DOHH2 (cell line): ENCODE results near the gene KIF5B.
"Not testable (repeated sequence)": the region's sequence is repeated elsewhere in the genome, so short reads cannot be mapped to it uniquely, and the experiment has no call there.

Experiments
- H3F3A ChIP-seq: fragments of 200-600 bp; sonication (generic), shearing (Covaris generic); 2 replicates; pipeline ENCODE4 v1.6.0; 2016; ENCODE audit warnings: antibody characterized with exemption, mild to moderate bottlenecking; ENCODE audit not compliant: control insufficient read depth, insufficient read depth
- H3K27ac ChIP-seq: fragments of 200-600 bp; sonication (generic); 2 replicates; pipeline ENCODE4 v1.5.1; 2014; ENCODE audit warnings: low read depth, mild to moderate bottlenecking, low read length, moderate library complexity
- H3K27me3 ChIP-seq: fragments of 200-600 bp; sonication (generic); 2 replicates; pipeline ENCODE4 v1.6.1; 2014; ENCODE audit warnings: mild to moderate bottlenecking, low read length, mixed read lengths; ENCODE audit not compliant: control insufficient read depth
- H3K36me3 ChIP-seq: fragments of 200-600 bp; sonication (generic); 2 replicates; pipeline ENCODE4 v1.6.1; 2014; ENCODE audit warnings: mild to moderate bottlenecking, low read length, moderate library complexity, mixed read lengths; ENCODE audit not compliant: control insufficient read depth
- H3K4me1 ChIP-seq: fragments of 200-600 bp; sonication (generic); 2 replicates; pipeline ENCODE4 v1.6.1; 2014; ENCODE audit warnings: mild to moderate bottlenecking, low read length, mixed read lengths; ENCODE audit not compliant: control insufficient read depth
- H3K4me2 ChIP-seq: fragments of 200-600 bp; sonication (generic); 2 replicates; pipeline ENCODE4 v1.6.0; 2014; ENCODE audit warnings: mild to moderate bottlenecking, low read length, moderate library complexity
- H3K4me3 ChIP-seq: fragments of 200-600 bp; sonication (generic); 2 replicates; pipeline ENCODE4 v1.5.1; 2014; ENCODE audit warnings: mild to moderate bottlenecking, low read length, mixed read lengths
- H3K79me2 ChIP-seq: fragments of 200-600 bp; sonication (generic); 2 replicates; pipeline ENCODE4 v1.6.1; 2014; ENCODE audit warnings: mild to moderate bottlenecking, low read length, mixed read lengths; ENCODE audit not compliant: control insufficient read depth
- H3K9me2 ChIP-seq: fragments of 200-600 bp; sonication (generic); replicated peaks from 2 replicates; pipeline ENCODE4 v1.6.1; 2014; ENCODE audit warnings: mild to moderate bottlenecking, low read length, mixed read lengths; ENCODE audit not compliant: control insufficient read depth
- H3K9me3 ChIP-seq: fragments of 200-600 bp; sonication (generic); 2 replicates; pipeline ENCODE4 v1.6.1; 2014; ENCODE audit warnings: antibody characterized with exemption, low read length, mixed read lengths; ENCODE audit not compliant: control insufficient read depth, insufficient read depth
- H4K20me1 ChIP-seq: fragments of 200-600 bp; sonication (generic); 2 replicates; pipeline ENCODE4 v1.6.0; 2014; ENCODE audit warnings: low read depth, mild to moderate bottlenecking, antibody characterized with exemption, low read length, moderate library complexity; ENCODE audit not compliant: control insufficient read depth, insufficient read depth
- EZH2phosphoT487 ChIP-seq: fragments of 200-600 bp; sonication (generic); IDR thresholded peaks from 2 replicates; pipeline ENCODE4 v1.6.1; 2017; ENCODE audit warnings: borderline replicate concordance, mild to moderate bottlenecking, antibody characterized with exemption, low read length, moderate library complexity, mixed read lengths
- TF ChIP-seq, protein P1 (sequence below): fragments of 200-600 bp; sonication (generic); IDR thresholded peaks from one replicate; pipeline ENCODE4 v1.5.1; 2014; ENCODE audit warnings: antibody characterized with exemption, mild to moderate bottlenecking, low read depth, low read length; ENCODE audit not compliant: poor library complexity, severe bottlenecking

KIF5B gene

DNA sequence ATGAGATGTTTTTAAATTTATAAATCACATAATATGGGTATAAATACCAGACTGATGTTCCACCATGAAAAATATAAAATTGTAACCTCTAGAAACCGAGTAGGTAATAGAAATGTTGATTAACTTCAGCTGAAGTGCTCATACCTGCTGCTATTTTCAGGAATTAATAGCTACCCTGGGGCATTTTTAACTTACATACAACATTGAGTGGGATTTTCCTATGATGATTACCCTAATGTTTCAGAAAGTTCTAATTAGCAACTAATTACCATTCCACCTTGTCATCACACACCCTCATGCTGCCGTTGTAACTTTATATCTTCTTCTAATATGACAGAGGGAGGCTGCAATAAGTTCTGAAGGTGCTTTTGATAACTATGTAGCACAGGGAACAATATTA, 74.1 kb downstream of the KIF5B start:
- Histone ChIP-seq H3K9me3 (no peaks in the 10 kb centered on the region), H3K4me3 (no peak overlapping the region), H3K27ac (no peak overlapping the region), H3K36me3 (no peaks in the 10 kb centered on the region), H3K27me3 (no peaks in the 10 kb centered on the region), H4K20me1 (no peaks in the 10 kb centered on the region), H3K79me2 (no peaks in the 10 kb centered on the region), H3K4me1 (peaks cover 6% of the 10 kb centered on the region), H3K9me2 (no peaks in the 10 kb centered on the region), H3K4me2 (no peak overlapping the region), H3F3A (no peaks in the 10 kb centered on the region)
- TF ChIP-seq EZH2phosphoT487: no peak
- TF ChIP-seq, protein P1, sequence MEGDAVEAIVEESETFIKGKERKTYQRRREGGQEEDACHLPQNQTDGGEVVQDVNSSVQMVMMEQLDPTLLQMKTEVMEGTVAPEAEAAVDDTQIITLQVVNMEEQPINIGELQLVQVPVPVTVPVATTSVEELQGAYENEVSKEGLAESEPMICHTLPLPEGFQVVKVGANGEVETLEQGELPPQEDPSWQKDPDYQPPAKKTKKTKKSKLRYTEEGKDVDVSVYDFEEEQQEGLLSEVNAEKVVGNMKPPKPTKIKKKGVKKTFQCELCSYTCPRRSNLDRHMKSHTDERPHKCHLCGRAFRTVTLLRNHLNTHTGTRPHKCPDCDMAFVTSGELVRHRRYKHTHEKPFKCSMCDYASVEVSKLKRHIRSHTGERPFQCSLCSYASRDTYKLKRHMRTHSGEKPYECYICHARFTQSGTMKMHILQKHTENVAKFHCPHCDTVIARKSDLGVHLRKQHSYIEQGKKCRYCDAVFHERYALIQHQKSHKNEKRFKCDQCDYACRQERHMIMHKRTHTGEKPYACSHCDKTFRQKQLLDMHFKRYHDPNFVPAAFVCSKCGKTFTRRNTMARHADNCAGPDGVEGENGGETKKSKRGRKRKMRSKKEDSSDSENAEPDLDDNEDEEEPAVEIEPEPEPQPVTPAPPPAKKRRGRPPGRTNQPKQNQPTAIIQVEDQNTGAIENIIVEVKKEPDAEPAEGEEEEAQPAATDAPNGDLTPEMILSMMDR: no peak

DNA sequence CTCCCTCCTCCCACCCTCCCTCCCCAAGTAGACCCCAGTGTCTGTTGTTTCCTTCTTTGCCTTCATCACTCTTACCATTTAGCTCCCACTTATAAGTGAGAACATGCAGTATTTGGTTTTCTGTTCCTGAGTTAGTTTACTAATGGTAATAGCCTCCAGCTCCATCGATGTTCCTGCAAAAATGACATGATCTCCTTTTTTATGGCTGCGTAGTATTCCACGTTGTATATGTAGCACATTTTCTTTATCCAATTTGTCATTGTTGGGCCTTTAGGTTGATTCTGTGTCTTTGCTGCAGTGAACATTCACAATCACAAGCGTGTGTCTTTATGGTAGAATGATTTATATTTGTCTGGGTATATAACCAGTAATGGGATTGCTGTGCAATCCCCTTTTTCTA, 75.8 kb downstream of the KIF5B start:
- H3K36me3 ChIP-seq: no peaks in the 10 kb centered on the region
- no peaks in the 10 kb centered on the region for H3K9me3 ChIP-seq
- peaks cover 7% of the 10 kb centered on the region for H3K4me1 ChIP-seq
- H4K20me1 ChIP-seq: no peaks in the 10 kb centered on the region
- no peak overlapping the region for H3K27ac ChIP-seq
- no peaks in the 10 kb centered on the region for H3F3A ChIP-seq
- H3K9me2 ChIP-seq: no peaks in the 10 kb centered on the region
- H3K4me3 ChIP-seq: no peak overlapping the region
- TF ChIP-seq, protein P1: no peak
- no peak for TF ChIP-seq EZH2phosphoT487
- H3K27me3 ChIP-seq: no peaks in the 10 kb centered on the region
- H3K79me2 ChIP-seq: no peaks in the 10 kb centered on the region
- H3K4me2 ChIP-seq: no peak overlapping the region

DNA sequence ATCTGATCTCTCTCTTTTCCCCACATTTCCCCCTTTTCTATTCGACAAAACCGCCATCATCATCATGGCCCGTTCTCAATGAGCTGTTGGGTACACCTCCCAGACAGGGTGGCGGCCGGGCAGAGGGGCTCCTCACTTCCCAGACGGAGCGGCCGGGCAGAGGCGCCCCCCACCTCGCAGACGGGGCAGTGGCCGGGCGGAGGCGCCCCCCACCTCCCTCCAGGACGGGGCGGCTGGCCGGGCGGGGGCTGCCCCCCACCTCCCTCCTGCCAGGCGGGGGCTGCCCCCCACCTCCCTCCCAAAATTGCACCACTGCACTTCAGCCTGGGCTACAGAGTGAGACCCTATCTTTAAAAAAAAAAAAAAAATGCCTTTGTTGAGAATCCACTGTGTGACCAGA, 77.2 kb downstream of the KIF5B start:
- not testable (repeated sequence) for H3F3A ChIP-seq, H3K4me2 ChIP-seq, H3K27ac ChIP-seq, H3K79me2 ChIP-seq, H3K9me2 ChIP-seq, H4K20me1 ChIP-seq, H3K4me1 ChIP-seq, H3K9me3 ChIP-seq, H3K4me3 ChIP-seq, H3K36me3 ChIP-seq, H3K27me3 ChIP-seq

DNA sequence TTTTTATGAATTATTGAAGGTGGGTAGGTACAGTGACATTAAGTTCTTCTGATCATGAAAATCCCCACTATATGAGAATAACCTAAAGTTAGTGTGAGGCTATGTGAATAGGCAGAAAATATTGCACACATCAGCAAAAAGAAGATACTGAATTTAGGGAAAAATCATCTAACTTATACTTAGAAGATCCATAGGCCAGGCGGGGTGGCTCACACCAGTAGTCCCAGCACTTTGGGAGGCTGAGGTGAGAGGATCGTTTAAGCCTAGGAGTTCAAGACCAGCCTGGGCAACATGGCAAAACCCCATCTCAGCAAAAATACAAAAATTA, 78.1 kb downstream of the KIF5B start:
- Histone ChIP-seq H3K4me3 (no peak overlapping the region), H3K36me3 (no peaks in the 10 kb centered on the region), H3K4me2 (no peak overlapping the region), H3K27ac (no peak overlapping the region), H3K27me3 (no peaks in the 10 kb centered on the region), H3K9me3 (no peaks in the 10 kb centered on the region), H3K4me1 (peaks cover 7% of the 10 kb centered on the region), H3K9me2 (no peaks in the 10 kb centered on the region), H3F3A (no peaks in the 10 kb centered on the region), H4K20me1 (no peaks in the 10 kb centered on the region), H3K79me2 (no peaks in the 10 kb centered on the region)
- no peak for TF ChIP-seq EZH2phosphoT487
- TF ChIP-seq, protein P1: no peak
